Gastrocnemius medialis (tissue), 4 donors: ENCODE measurements around the gene EXOC2. TPM values are rescaled to one million over a fixed set of nuclear protein-coding genes. Genes with fewer than 3 reads are reported as not detected.

ENCODE experiments used
- ATAC-seq, 2 donors: fragments of 150-250 bp; one replicate each; pipeline ENCODE4 v1.9.1; 2016
- DNase-seq, 2 donors: peaks; one replicate each; pipeline ENCODE4 v3.0.0-alpha.2; 2019
- H3K27ac ChIP-seq, 4 donors: fragments of 200-600 bp; sonication (generic); 1 replicate in 1 of 4; 2 replicates in 3 of 4; pipeline ENCODE4 v1.5.1; 2016 to 2018; ENCODE audit warnings: mild to moderate bottlenecking in 2 of 4, moderate library complexity in 1 of 4
- H3K27me3 ChIP-seq, 3 donors: fragments of 200-600 bp; sonication (generic) in 2 of 3; 1 replicate in 1 of 3; 2 replicates in 2 of 3; pipeline versions ENCODE4 v1.5.1 to v1.6.0; 2016 to 2019; ENCODE audit warnings: mild to moderate bottlenecking in 1 of 3, moderate library complexity in 1 of 3
- H3K36me3 ChIP-seq, 2 donors: fragments of 200-600 bp; sonication (generic) in 1 of 2; one replicate each; pipeline ENCODE4 v1.5.1; 2017 to 2018
- H3K4me1 ChIP-seq, 2 donors: fragments of 200-600 bp; sonication (generic) in 1 of 2; one replicate each; pipeline ENCODE4 v1.5.1; 2016 to 2017; ENCODE audit warnings: mild to moderate bottlenecking in 2 of 2
- H3K4me3 ChIP-seq, 4 donors: fragments of 200-600 bp; sonication (generic) in 3 of 4; 1 replicate in 1 of 4; 2 replicates in 3 of 4; pipeline ENCODE4 v1.5.1; 2016 to 2019; ENCODE audit warnings: mild to moderate bottlenecking in 2 of 4
- H3K9me3 ChIP-seq, 3 donors: fragments of 200-600 bp; sonication (generic) in 2 of 3; 1 replicate in 1 of 3; 2 replicates in 2 of 3; pipeline ENCODE4 v1.5.1; 2016 to 2019
- CTCF ChIP-seq, 5 experiments: fragments of 450-650 bp in 3 of 5; fragments of 200-600 bp in 2 of 5; sonication (generic) in 2 of 5; IDR thresholded peaks in 4 of 5; conservative IDR thresholded peaks in 1 of 5; 1 replicate in 4 of 5; 2 replicates in 1 of 5; pipeline ENCODE4 v1.5.1; 2016 to 2019; ENCODE audit warnings: antibody characterized with exemption in 5 of 5, mild to moderate bottlenecking in 3 of 5, moderate library complexity in 3 of 5
- POLR2A ChIP-seq, 2 donors: fragments of 450-650 bp; IDR thresholded peaks; one replicate each; pipeline ENCODE4 v1.6.1; 2017; ENCODE audit warnings: antibody characterized with exemption in 2 of 2, mild to moderate bottlenecking in 2 of 2, moderate library complexity in 2 of 2
- in situ Hi-C, 4 donors: fragments of 200-750 bp; cut with MboI; loops; one replicate each; pipeline versions ENCODE4 v1.15.0 to v1.8.0; 2017; ENCODE audit warnings: low sequenced_read_pairs in 4 of 4
- intact Hi-C: fragments of 100-400 bp; cut with DNase I; formaldehyde crosslinking; loops from one replicate; pipeline ENCODE4 v1.15.1; 2023; ENCODE audit warnings: low total_unique reads
- total RNA-seq, 4 donors: library from RNA; depleted of rRNA; stranded (reverse); fragments of >200 nt; gene quantifications; one replicate each; pipeline versions ENCODE4 v1.1.0 to v1.2.3, GENCODE V29; 2016

EXOC2 gene
- total RNA-seq, 4 donors from 2014 or later: 12.6 to 16.4 (median 15.0) TPM

GRCh38 chr6:438634-439170, 254.2 kb downstream of the EXOC2 start:
- Histone ChIP-seq H3K4me1 (no peaks in the 10 kb centered on the region), H3K9me3 (no peaks in the 10 kb centered on the region), H3K4me3 (no peak overlapping the region), H3K36me3 (no peaks in the 10 kb centered on the region), H3K27ac (no peak overlapping the region), H3K27me3 (peaks cover 0 to 5% (median 1%) of the 10 kb centered on the region in 3 donors)
- ATAC-seq (no peak), DNase-seq (no peak)
- intact Hi-C loops (no loop called here), in situ Hi-C loops (no loop called here)
- TF ChIP-seq POLR2A (IDR thresholded peaks at IDR 0.05) (no peak), CTCF (IDR thresholded peaks at IDR 0.05 in 4 of 5, conservative IDR thresholded peaks at IDR 0.05 in 1 of 5) (no peak)

GRCh38 chr6:437037-437392, 255.9 kb downstream of the EXOC2 start:
- in situ Hi-C loops (no loop called here), intact Hi-C loops (no loop called here)
- H3K27me3 ChIP-seq: no peaks in the 10 kb centered on the region
- no peaks in the 10 kb centered on the region for H3K36me3 ChIP-seq
- no peaks in the 10 kb centered on the region for H3K4me1 ChIP-seq
- H3K4me3 ChIP-seq: no peak overlapping the region
- no peak for DNase-seq
- ATAC-seq: no peak
- H3K9me3 ChIP-seq: no peaks in the 10 kb centered on the region
- no peak for TF ChIP-seq CTCF (IDR thresholded peaks at IDR 0.05 in 4 of 5, conservative IDR thresholded peaks at IDR 0.05 in 1 of 5)
- no peak for TF ChIP-seq POLR2A (IDR thresholded peaks at IDR 0.05)
- H3K27ac ChIP-seq: no peak overlapping the region

- ATAC-seq (no peak), DNase-seq (no peak)
- no peak overlapping the region for H3K4me3 ChIP-seq
- TF ChIP-seq POLR2A (IDR thresholded peaks at IDR 0.05): no peak
- TF ChIP-seq CTCF (IDR thresholded peaks at IDR 0.05 in 4 of 5, conservative IDR thresholded peaks at IDR 0.05 in 1 of 5): no peak
- intact Hi-C loops: no loop called here
- no peak overlapping the region for H3K27ac ChIP-seq
- no peaks in the 10 kb centered on the region for H3K36me3 ChIP-seq
- H3K4me1 ChIP-seq: no peaks in the 10 kb centered on the region
- no peaks in the 10 kb centered on the region for H3K27me3 ChIP-seq
- no peaks in the 10 kb centered on the region for H3K9me3 ChIP-seq
- in situ Hi-C loops: no loop called here
Observed at GRCh38 chr6:436308-437036, 256.5 kb downstream of the EXOC2 start.

- Histone ChIP-seq H3K4me3 (no peak overlapping the region), H3K27ac (no peak overlapping the region), H3K9me3 (no peaks in the 10 kb centered on the region), H3K36me3 (no peaks in the 10 kb centered on the region), H3K27me3 (no peaks in the 10 kb centered on the region), H3K4me1 (no peaks in the 10 kb centered on the region)
- TF ChIP-seq CTCF (IDR thresholded peaks at IDR 0.05 in 4 of 5, conservative IDR thresholded peaks at IDR 0.05 in 1 of 5): no peak
- TF ChIP-seq POLR2A (IDR thresholded peaks at IDR 0.05): no peak
- in situ Hi-C loops (no loop called here), intact Hi-C loops (no loop called here)
- no peak for ATAC-seq
- no peak for DNase-seq
Observed at GRCh38 chr6:435441-436307, 257.3 kb downstream of the EXOC2 start.

Other genes with a start within 250 kb of the EXOC2 start
- under 1 TPM in 1 of 4 donors, not detected in 3; 0.97 TPM for gene HUS1B, start 36.0 kb downstream of the EXOC2 start, total RNA-seq